HG03095 (cell line): ENCODE results near the gene TMEM229B.

Source experiments
- ATAC-seq: cut with Tn5 transposase; IDR thresholded peaks from one replicate; pipeline ENCODE4 v1.9.1; 2021; ENCODE audit warnings: moderate library complexity; ENCODE audit not compliant: unreplicated experiment

The TMEM229B gene

GRCh38 chr14:67426161-67426560, 62.4 kb downstream of the TMEM229B start:
- ATAC-seq: no peak

GRCh38 chr14:67425608-67426007, 62.9 kb downstream of the TMEM229B start:
- ATAC-seq: no peak

- ATAC-seq: no peak
Observed at GRCh38 chr14:67424539-67424938, 64.0 kb downstream of the TMEM229B start.

GRCh38 chr14:67423424-67423823, 65.1 kb downstream of the TMEM229B start:
- ATAC-seq: no peak

- no peak for ATAC-seq
Observed at GRCh38 chr14:67421356-67422224, 66.9 kb downstream of the TMEM229B start.
